Natural killer cell (primary cell): ENCODE results near the gene FBXO38. TPM values are rescaled to one million over a fixed set of nuclear protein-coding genes. Genes with fewer than 3 reads are reported as not detected.

Experiments used
- ATAC-seq, 3 donors: fragments of 150-1000 bp in 2 of 3; fragments of 200-7000 bp in 1 of 3; cut with Tn5 transposase; 1 replicate in 1 of 3; 2 replicates in 2 of 3; pipeline ENCODE4 v1.10.0; 2021; ENCODE audit warnings: mild to moderate bottlenecking in 2 of 3, moderate library complexity in 2 of 3
- DNase-seq, 2 donors: peaks; one replicate each; pipeline versions ENCODE4 v3.0.0 to v3.0.0-alpha.2; 2013 to 2021; ENCODE audit warnings: mixed read lengths in 1 of 2
- H3K27ac ChIP-seq: one replicate; pipeline ENCODE4 v1.5.1; 2013; ENCODE audit warnings: mild to moderate bottlenecking, low read length
- H3K27me3 ChIP-seq: one replicate; pipeline ENCODE4 v1.6.1; 2013; ENCODE audit warnings: low read length; ENCODE audit not compliant: control insufficient read depth, insufficient read depth
- H3K36me3 ChIP-seq: one replicate; pipeline ENCODE4 v1.6.1; 2013; ENCODE audit warnings: low read length; ENCODE audit not compliant: control insufficient read depth, insufficient read depth
- H3K4me1 ChIP-seq: one replicate; pipeline ENCODE4 v1.6.1; 2013; ENCODE audit warnings: low read length; ENCODE audit not compliant: control insufficient read depth, insufficient read depth
- H3K4me3 ChIP-seq: one replicate; pipeline ENCODE4 v1.5.1; 2013; ENCODE audit warnings: low read length
- H3K9me3 ChIP-seq: one replicate; pipeline ENCODE4 v1.6.1; 2013; ENCODE audit warnings: low read length; ENCODE audit not compliant: control insufficient read depth, insufficient read depth
- H3K27ac Mint-ChIP-seq, 2 donors: one replicate each; pipeline ENCODE4 v1.8.0; 2022; ENCODE audit warnings: mild to moderate bottlenecking in 2 of 2, mixed read lengths in 2 of 2, moderate library complexity in 1 of 2
- H3K27me3 Mint-ChIP-seq, 2 donors: one replicate each; pipeline ENCODE4 v1.8.0; 2022; ENCODE audit warnings: low read depth in 2 of 2, mixed read lengths in 2 of 2
- H3K36me3 Mint-ChIP-seq: one replicate; pipeline ENCODE4 v1.8.0; 2022; ENCODE audit warnings: mixed read lengths
- H3K4me1 Mint-ChIP-seq, 2 donors: one replicate each; pipeline ENCODE4 v1.8.0; 2022; ENCODE audit warnings: mixed read lengths in 2 of 2
- H3K4me3 Mint-ChIP-seq: one replicate; pipeline ENCODE4 v1.8.0; 2022; ENCODE audit warnings: mild to moderate bottlenecking, moderate library complexity, mixed read lengths
- H3K9me3 Mint-ChIP-seq, 2 donors: one replicate each; pipeline ENCODE4 v1.8.0; 2022; ENCODE audit warnings: mixed read lengths in 2 of 2
- WGBS: methylation state at CpG from one replicate; pipeline ENCODE4 v1.1.7; 2013; ENCODE audit warnings: missing lambda C conversion rate; ENCODE audit not compliant: insufficient coverage; 5-methylcytosine and 5-hydroxymethylcytosine counted together
- intact Hi-C: fragments of 100-400 bp; cut with micrococcal nuclease; formaldehyde crosslinking; loops from one replicate; pipeline ENCODE4 v1.14.2; 2022
- total RNA-seq, 4 donors: library from RNA; stranded (reverse); fragments of 120-200 nt in 1 of 4; gene quantifications; one replicate each; pipeline versions ENCODE4 v1.2.3 to v1.2.4, GENCODE V29; 2013 to 2022
- TF ChIP-seq, protein P1 (sequence below): fragments of 200-600 bp; IDR thresholded peaks from one replicate; pipeline ENCODE4 v1.8.0; 2022; ENCODE audit warnings: antibody characterized with exemption

FBXO38 gene
- total RNA-seq, 3 donors from 2014 or later (not counting 1 experiment from before 2014, with no cell fraction given), result 55.2 to 76.6 (median 65.1) TPM

DNA sequence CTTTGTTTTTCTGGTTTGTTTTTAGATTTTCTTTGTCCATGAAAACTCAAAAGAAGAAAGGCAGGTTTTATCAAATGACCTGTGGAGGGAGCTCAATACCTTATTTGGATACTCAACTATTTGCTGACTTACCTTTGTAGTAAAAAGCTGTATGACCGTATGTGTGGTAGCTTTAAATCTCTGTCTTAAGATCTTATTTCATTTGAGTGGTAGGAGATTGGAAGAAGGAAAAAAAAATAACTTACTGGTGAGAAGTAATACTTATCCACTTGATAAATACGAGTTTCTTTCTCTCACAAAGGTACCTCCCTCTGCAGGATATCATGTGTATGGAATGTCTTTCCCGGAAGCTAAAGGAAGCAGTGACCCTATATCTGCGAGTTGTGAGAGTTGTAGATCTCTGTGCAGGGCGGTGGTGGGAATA lies 15.0 kb downstream of the FBXO38 start:
- Mint-ChIP-seq H3K4me3 (no peak overlapping the region), H3K4me1 (peaks cover 25 to 33% of the 10 kb centered on the region in 2 donors), H3K27ac (peak overlapping the region; percentile 0 to 1), H3K36me3 (peaks cover 11% of the 10 kb centered on the region), H3K27me3 (no peaks in the 10 kb centered on the region), H3K9me3 (no peaks in the 10 kb centered on the region)
- TF ChIP-seq, protein P1, sequence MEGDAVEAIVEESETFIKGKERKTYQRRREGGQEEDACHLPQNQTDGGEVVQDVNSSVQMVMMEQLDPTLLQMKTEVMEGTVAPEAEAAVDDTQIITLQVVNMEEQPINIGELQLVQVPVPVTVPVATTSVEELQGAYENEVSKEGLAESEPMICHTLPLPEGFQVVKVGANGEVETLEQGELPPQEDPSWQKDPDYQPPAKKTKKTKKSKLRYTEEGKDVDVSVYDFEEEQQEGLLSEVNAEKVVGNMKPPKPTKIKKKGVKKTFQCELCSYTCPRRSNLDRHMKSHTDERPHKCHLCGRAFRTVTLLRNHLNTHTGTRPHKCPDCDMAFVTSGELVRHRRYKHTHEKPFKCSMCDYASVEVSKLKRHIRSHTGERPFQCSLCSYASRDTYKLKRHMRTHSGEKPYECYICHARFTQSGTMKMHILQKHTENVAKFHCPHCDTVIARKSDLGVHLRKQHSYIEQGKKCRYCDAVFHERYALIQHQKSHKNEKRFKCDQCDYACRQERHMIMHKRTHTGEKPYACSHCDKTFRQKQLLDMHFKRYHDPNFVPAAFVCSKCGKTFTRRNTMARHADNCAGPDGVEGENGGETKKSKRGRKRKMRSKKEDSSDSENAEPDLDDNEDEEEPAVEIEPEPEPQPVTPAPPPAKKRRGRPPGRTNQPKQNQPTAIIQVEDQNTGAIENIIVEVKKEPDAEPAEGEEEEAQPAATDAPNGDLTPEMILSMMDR, result no peak
- DNase-seq (no peak), ATAC-seq (no peak)
- intact Hi-C loops, result no loop called here
- H3K4me3 ChIP-seq, result no peak overlapping the region
- H3K27ac ChIP-seq, result no peak overlapping the region
- WGBS, result 98% methylated on average over 3 of the region's 5 CpGs
- no peaks in the 10 kb centered on the region for H3K27me3 ChIP-seq
- H3K36me3 ChIP-seq, result peaks cover 74% of the 10 kb centered on the region
- no peaks in the 10 kb centered on the region for H3K9me3 ChIP-seq
- H3K4me1 ChIP-seq, result peaks cover 2% of the 10 kb centered on the region

DNA sequence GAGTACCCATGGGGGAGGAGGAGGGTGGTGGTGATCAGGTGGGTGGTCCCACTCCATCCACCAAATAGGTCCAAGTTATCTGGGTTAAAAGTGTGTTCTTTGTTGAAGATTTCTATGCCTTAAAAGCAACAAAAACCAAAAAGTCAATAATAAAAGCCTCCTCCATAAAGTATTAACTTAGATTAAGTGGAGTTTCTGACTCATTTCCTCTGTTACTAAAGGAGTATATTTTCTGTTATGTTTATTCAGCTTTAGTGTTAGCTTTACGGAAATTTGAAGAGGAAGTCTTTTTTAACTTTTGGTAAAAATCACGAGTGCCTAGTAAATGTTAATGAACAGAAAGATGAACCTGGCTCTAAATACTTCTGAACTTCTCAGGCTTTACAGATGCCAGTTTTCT lies 17.8 kb downstream of the FBXO38 start:
- Mint-ChIP-seq H3K4me1 (peaks cover 14 to 32% of the 10 kb centered on the region in 2 donors), H3K27ac (peak overlapping the region; percentile 45 to 46), H3K9me3 (no peaks in the 10 kb centered on the region), H3K36me3 (peaks cover 22% of the 10 kb centered on the region), H3K4me3 (no peak overlapping the region), H3K27me3 (no peaks in the 10 kb centered on the region)
- no peak overlapping the region for H3K4me3 ChIP-seq
- DNase-seq (no peak), ATAC-seq (peak in 2 of 3 donors; percentile 32 to 62)
- H3K4me1 ChIP-seq, result peaks cover 2% of the 10 kb centered on the region
- H3K27ac ChIP-seq, result peak overlapping the region; percentile 42
- intact Hi-C loops, result no loop called here
- H3K27me3 ChIP-seq, result no peaks in the 10 kb centered on the region
- WGBS, result 18% methylated on average over 2 of the region's 2 CpGs
- H3K9me3 ChIP-seq, result no peaks in the 10 kb centered on the region
- H3K36me3 ChIP-seq, result peaks cover 86% of the 10 kb centered on the region
- TF ChIP-seq, protein P1, result no peak

DNA sequence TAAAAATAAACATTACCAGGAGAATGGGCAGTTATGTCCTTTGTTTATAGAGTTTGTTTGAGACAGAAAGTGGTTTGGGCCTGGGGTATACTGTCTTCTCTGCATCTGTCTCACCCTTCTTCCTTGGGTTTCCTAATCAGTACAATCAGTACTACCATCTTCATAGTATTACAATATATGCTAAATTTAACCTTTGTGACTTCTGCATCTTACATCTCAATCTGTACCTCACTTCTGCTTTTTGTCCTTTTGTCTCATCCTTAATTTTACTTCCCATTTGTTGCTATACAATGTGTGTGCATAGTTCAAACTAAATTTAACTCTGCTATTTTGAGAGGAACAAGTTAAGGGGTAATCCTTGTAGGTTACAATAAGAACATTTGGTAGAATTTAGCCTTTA lies 19.6 kb downstream of the FBXO38 start:
- H3K36me3 Mint-ChIP-seq, result peaks cover 23% of the 10 kb centered on the region
- H3K4me3 ChIP-seq, result no peak overlapping the region
- peaks cover 5 to 27% of the 10 kb centered on the region in 2 donors for H3K4me1 Mint-ChIP-seq
- ATAC-seq (peak in 1 of 3 donors; percentile 76), DNase-seq (no peak)
- H3K4me1 ChIP-seq, result peaks cover 2% of the 10 kb centered on the region
- H3K9me3 Mint-ChIP-seq, result no peaks in the 10 kb centered on the region
- H3K27ac ChIP-seq, result no peak overlapping the region
- peaks cover 94% of the 10 kb centered on the region for H3K36me3 ChIP-seq
- no peaks in the 10 kb centered on the region for H3K9me3 ChIP-seq
- no peaks in the 10 kb centered on the region for H3K27me3 ChIP-seq
- TF ChIP-seq, protein P1, result no peak
- H3K4me3 Mint-ChIP-seq, result no peak overlapping the region
- H3K27ac Mint-ChIP-seq, result peak overlapping the region in 1 of 2 donors; percentile 39
- intact Hi-C loops, result no loop called here
- no peaks in the 10 kb centered on the region for H3K27me3 Mint-ChIP-seq

DNA sequence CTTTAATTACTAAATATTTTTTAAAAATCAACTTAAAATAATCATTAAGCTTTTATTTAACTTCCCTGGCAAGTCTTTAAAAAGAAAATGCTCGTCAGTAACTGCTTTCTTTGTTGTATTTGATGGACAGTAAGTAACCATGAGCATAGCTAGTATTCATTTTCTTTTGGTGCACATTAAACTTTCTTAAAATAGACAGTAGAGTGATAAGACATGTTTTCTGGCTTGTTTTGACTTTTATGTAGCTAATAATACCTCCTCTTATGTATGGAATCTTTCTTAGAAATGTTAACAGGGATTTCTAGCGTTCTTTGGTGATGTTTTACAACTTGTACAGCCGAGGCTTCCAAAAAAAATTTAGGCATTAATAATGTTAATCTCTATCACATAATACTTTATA lies 22.6 kb downstream of the FBXO38 start:
- no peak overlapping the region for H3K27ac Mint-ChIP-seq
- no peak for DNase-seq
- WGBS, result no CpG with 5 or more reads among the region's 3 CpGs
- H3K4me3 Mint-ChIP-seq, result no peak overlapping the region
- no peak for ATAC-seq
- Histone ChIP-seq H3K4me3 (no peak overlapping the region), H3K4me1 (peaks cover 2% of the 10 kb centered on the region), H3K9me3 (no peaks in the 10 kb centered on the region), H3K27me3 (no peaks in the 10 kb centered on the region), H3K36me3 (peaks cover 95% of the 10 kb centered on the region), H3K27ac (no peak overlapping the region)
- H3K9me3 Mint-ChIP-seq, result no peaks in the 10 kb centered on the region
- H3K4me1 Mint-ChIP-seq, result peaks cover 0 to 12% of the 10 kb centered on the region in 2 donors
- peaks cover 29% of the 10 kb centered on the region for H3K36me3 Mint-ChIP-seq
- intact Hi-C loops, result no loop called here
- TF ChIP-seq, protein P1, result no peak
- no peaks in the 10 kb centered on the region for H3K27me3 Mint-ChIP-seq
